SU-DHL-6 (cell line): ENCODE results near the gene NKX2-2.

ENCODE experiments used
- EZH2phosphoT487 ChIP-seq: fragments of 200-600 bp; sonication (generic), shearing (Covaris generic); conservative IDR thresholded peaks from 2 replicates; pipeline ENCODE4 v1.6.1; 2018; ENCODE audit warnings: mild to moderate bottlenecking, antibody characterized with exemption, low read length, moderate library complexity, mixed read lengths
- TF ChIP-seq, protein P1 (sequence below): fragments of 200-600 bp; sonication (generic); IDR thresholded peaks from one replicate; pipeline ENCODE4 v1.5.1; 2017; ENCODE audit warnings: antibody characterized with exemption, mild to moderate bottlenecking, low read length, moderate library complexity; ENCODE audit not compliant: insufficient read depth, poor library complexity, severe bottlenecking

DNA sequence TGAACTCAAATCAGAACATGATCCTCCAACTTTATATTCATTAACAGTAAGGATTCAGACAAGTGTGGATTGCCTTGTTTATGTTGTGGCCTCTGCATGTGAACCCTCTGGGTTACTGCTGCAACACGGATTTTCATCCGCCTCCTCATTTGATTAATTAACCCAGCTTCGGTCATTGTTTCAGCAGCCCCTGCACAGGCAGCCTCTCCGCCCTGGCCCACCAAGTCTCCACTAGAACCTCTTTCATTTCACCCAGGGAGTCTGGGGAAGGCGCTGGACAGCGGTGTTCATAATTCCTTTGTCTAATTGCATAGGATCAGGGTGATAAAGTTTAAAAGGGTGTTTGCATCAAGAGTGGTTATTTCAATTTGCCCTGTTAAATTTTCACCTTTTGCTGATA lies 15.7 kb downstream of the NKX2-2 start:
- TF ChIP-seq, protein P1, sequence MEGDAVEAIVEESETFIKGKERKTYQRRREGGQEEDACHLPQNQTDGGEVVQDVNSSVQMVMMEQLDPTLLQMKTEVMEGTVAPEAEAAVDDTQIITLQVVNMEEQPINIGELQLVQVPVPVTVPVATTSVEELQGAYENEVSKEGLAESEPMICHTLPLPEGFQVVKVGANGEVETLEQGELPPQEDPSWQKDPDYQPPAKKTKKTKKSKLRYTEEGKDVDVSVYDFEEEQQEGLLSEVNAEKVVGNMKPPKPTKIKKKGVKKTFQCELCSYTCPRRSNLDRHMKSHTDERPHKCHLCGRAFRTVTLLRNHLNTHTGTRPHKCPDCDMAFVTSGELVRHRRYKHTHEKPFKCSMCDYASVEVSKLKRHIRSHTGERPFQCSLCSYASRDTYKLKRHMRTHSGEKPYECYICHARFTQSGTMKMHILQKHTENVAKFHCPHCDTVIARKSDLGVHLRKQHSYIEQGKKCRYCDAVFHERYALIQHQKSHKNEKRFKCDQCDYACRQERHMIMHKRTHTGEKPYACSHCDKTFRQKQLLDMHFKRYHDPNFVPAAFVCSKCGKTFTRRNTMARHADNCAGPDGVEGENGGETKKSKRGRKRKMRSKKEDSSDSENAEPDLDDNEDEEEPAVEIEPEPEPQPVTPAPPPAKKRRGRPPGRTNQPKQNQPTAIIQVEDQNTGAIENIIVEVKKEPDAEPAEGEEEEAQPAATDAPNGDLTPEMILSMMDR: no peak
- no peak for TF ChIP-seq EZH2phosphoT487
